Glutamatergic neuron (in vitro differentiated cells): ENCODE results near the gene FAM174A. TPM values are rescaled to one million over a fixed set of nuclear protein-coding genes. Genes with fewer than 3 reads are reported as not detected.

Source experiments
- DNase-seq: peaks from one replicate; pipeline ENCODE4 v3.0.0; 2022
- H3K27ac Mint-ChIP-seq: one replicate; pipeline ENCODE4 v1.8.0; 2020; ENCODE audit warnings: mild to moderate bottlenecking, mixed read lengths, inconsistent platforms; ENCODE audit not compliant: unreplicated experiment
- H3K27me3 Mint-ChIP-seq: one replicate; pipeline ENCODE4 v1.8.0; 2020; ENCODE audit warnings: mild to moderate bottlenecking, moderate library complexity, mixed read lengths, inconsistent platforms; ENCODE audit not compliant: unreplicated experiment
- H3K36me3 Mint-ChIP-seq: one replicate; pipeline ENCODE4 v1.8.0; 2020; ENCODE audit warnings: mild to moderate bottlenecking, mixed read lengths, inconsistent platforms; ENCODE audit not compliant: unreplicated experiment
- H3K4me1 Mint-ChIP-seq: one replicate; pipeline ENCODE4 v1.8.0; 2020; ENCODE audit warnings: mild to moderate bottlenecking, low read depth, mixed read lengths, inconsistent platforms; ENCODE audit not compliant: unreplicated experiment
- H3K4me3 Mint-ChIP-seq: one replicate; pipeline ENCODE4 v1.8.0; 2020; ENCODE audit warnings: mild to moderate bottlenecking, mixed read lengths, inconsistent platforms; ENCODE audit not compliant: unreplicated experiment
- H3K9me3 Mint-ChIP-seq: one replicate; pipeline ENCODE4 v1.8.0; 2020; ENCODE audit warnings: mild to moderate bottlenecking, moderate library complexity, mixed read lengths, inconsistent platforms; ENCODE audit not compliant: unreplicated experiment
- CTCF ChIP-seq: fragments of 200-600 bp; sonication (generic); IDR thresholded peaks from one replicate; pipeline ENCODE4 v1.5.0; 2021; ENCODE audit not compliant: partially characterized antibody, unreplicated experiment
- total RNA-seq: library from RNA; stranded (reverse); fragmentation: NEBNext Ultra II Directional; extraction: Animal tissue kit (Norgen Biotek cat#: 25700); gene quantifications from one replicate; pipeline ENCODE4 v1.2.1, GENCODE V29; 2021; ENCODE audit not compliant: unreplicated experiment

Gene FAM174A
- total RNA-seq, 1 donor from 2014 or later: 16.5 TPM

GRCh38 chr5:100520348-100520747 is 14.8 kb upstream of the FAM174A start:
- H3K36me3 Mint-ChIP-seq: peaks cover 6% of the 10 kb centered on the region
- TF ChIP-seq CTCF: no peak
- H3K27ac Mint-ChIP-seq: no peak overlapping the region
- no peaks in the 10 kb centered on the region for H3K4me1 Mint-ChIP-seq
- no peak overlapping the region for H3K4me3 Mint-ChIP-seq
- no peaks in the 10 kb centered on the region for H3K9me3 Mint-ChIP-seq
- no peaks in the 10 kb centered on the region for H3K27me3 Mint-ChIP-seq
- no peak for DNase-seq

GRCh38 chr5:100537946-100538345 is 2.8 kb downstream of the FAM174A start:
- peaks cover 8% of the 10 kb centered on the region for H3K9me3 Mint-ChIP-seq
- DNase-seq: no peak
- H3K27me3 Mint-ChIP-seq: peaks cover 6% of the 10 kb centered on the region
- no peak overlapping the region for H3K27ac Mint-ChIP-seq
- no peaks in the 10 kb centered on the region for H3K36me3 Mint-ChIP-seq
- H3K4me1 Mint-ChIP-seq: peaks cover 9% of the 10 kb centered on the region
- TF ChIP-seq CTCF: no peak
- H3K4me3 Mint-ChIP-seq: no peak overlapping the region

- H3K27ac Mint-ChIP-seq: no peak overlapping the region
- H3K36me3 Mint-ChIP-seq: no peaks in the 10 kb centered on the region
- peaks cover 11% of the 10 kb centered on the region for H3K4me1 Mint-ChIP-seq
- peaks cover 8% of the 10 kb centered on the region for H3K9me3 Mint-ChIP-seq
- H3K4me3 Mint-ChIP-seq: no peak overlapping the region
- H3K27me3 Mint-ChIP-seq: peaks cover 6% of the 10 kb centered on the region
- DNase-seq: no peak
- TF ChIP-seq CTCF: no peak
Observed at GRCh38 chr5:100539519-100539918, 4.3 kb downstream of the FAM174A start.

- Mint-ChIP-seq H3K27me3 (no peaks in the 10 kb centered on the region), H3K9me3 (no peaks in the 10 kb centered on the region), H3K36me3 (no peaks in the 10 kb centered on the region), H3K4me1 (peaks cover 5% of the 10 kb centered on the region), H3K4me3 (no peak overlapping the region), H3K27ac (no peak overlapping the region)
- no peak for DNase-seq
- TF ChIP-seq CTCF: no peak
Observed at GRCh38 chr5:100542086-100542485, 6.9 kb downstream of the FAM174A start.

GRCh38 chr5:100546001-100546400 is 10.8 kb downstream of the FAM174A start:
- TF ChIP-seq CTCF: no peak
- H3K4me3 Mint-ChIP-seq: no peak overlapping the region
- H3K36me3 Mint-ChIP-seq: no peaks in the 10 kb centered on the region
- no peaks in the 10 kb centered on the region for H3K27me3 Mint-ChIP-seq
- peaks cover 2% of the 10 kb centered on the region for H3K4me1 Mint-ChIP-seq
- H3K9me3 Mint-ChIP-seq: no peaks in the 10 kb centered on the region
- DNase-seq: no peak
- H3K27ac Mint-ChIP-seq: no peak overlapping the region
